ENCODE data around the gene HOOK2. TPM values are rescaled to one million over a fixed set of nuclear protein-coding genes. Genes with fewer than 3 reads are reported as not detected.
A peak's percentile ranks its signal among the peaks of the same experiment; 100 is the strongest.

Gene HOOK2
- total RNA-seq, 1 donor from 2014 or later, result 27.9 TPM

DNA sequence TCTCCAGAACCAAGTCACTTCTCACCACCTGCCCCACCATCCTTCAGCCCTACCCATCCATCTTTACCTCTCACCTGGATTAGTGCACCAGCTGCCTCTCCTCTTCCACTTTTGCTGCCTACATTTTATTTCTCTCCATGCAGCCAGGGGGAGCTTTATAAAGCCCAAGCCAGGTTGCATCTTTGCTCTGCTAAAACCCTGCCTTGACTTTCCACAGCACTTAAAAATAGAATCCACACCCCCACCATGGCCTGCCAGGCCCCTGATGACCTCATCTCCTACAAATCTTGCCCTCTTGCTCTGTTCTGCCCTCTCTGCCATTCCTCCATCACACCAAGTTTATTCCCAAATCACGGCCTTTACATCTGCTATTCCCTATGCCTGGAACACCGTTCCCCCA, 1.8 kb downstream of the HOOK2 start:
- no peak for DNase-seq (ENCODE audit: low read depth, low spot score)
- Mint-ChIP-seq H3K4me3 (peak overlapping the region; percentile 75), H3K9me3 (no peaks in the 10 kb centered on the region), H3K36me3 (ENCODE audit: low read depth) (no peaks in the 10 kb centered on the region), H3K27ac (ENCODE audit: unreplicated experiment) (no peak overlapping the region), H3K4me1 (peaks cover 26% of the 10 kb centered on the region), H3K27me3 (ENCODE audit: low read depth) (peaks cover 3% of the 10 kb centered on the region)
- TF ChIP-seq, protein P1, sequence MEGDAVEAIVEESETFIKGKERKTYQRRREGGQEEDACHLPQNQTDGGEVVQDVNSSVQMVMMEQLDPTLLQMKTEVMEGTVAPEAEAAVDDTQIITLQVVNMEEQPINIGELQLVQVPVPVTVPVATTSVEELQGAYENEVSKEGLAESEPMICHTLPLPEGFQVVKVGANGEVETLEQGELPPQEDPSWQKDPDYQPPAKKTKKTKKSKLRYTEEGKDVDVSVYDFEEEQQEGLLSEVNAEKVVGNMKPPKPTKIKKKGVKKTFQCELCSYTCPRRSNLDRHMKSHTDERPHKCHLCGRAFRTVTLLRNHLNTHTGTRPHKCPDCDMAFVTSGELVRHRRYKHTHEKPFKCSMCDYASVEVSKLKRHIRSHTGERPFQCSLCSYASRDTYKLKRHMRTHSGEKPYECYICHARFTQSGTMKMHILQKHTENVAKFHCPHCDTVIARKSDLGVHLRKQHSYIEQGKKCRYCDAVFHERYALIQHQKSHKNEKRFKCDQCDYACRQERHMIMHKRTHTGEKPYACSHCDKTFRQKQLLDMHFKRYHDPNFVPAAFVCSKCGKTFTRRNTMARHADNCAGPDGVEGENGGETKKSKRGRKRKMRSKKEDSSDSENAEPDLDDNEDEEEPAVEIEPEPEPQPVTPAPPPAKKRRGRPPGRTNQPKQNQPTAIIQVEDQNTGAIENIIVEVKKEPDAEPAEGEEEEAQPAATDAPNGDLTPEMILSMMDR (conservative IDR thresholded peaks at IDR 0.05), result no peak

DNA sequence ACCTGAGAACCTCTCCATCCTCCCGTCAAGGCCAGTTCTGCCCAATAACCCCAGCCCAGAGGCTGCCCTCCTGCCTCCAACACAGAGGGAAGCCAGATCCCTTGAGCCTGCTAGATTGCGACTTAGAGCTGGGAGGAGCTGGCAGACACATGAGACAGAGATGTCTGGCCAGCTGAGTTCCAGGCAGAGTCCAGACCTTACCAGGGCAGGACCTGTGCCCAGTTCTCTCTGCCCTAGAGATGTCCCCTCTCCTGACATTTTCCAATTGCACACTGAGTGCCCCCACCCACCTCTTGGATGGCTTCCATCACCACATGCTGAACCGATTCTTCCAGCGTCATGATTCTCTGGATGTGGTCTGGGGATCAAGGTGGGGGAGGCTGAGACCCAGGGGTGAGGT, 3.0 kb downstream of the HOOK2 start:
- H3K4me1 Mint-ChIP-seq, result peaks cover 16% of the 10 kb centered on the region

GRCh38 chr19:12770922-12771321, 4.4 kb downstream of the HOOK2 start:
- peaks cover 15% of the 10 kb centered on the region for H3K4me1 Mint-ChIP-seq
- H3K4me3 Mint-ChIP-seq, result no peak overlapping the region
- no peak overlapping the region for H3K27ac Mint-ChIP-seq (ENCODE audit: unreplicated experiment)
- no peaks in the 10 kb centered on the region for H3K9me3 Mint-ChIP-seq
- DNase-seq (ENCODE audit: low read depth, low spot score), result no peak
- no peaks in the 10 kb centered on the region for H3K27me3 Mint-ChIP-seq (ENCODE audit: low read depth)
- H3K36me3 Mint-ChIP-seq (ENCODE audit: low read depth), result no peaks in the 10 kb centered on the region
- TF ChIP-seq, protein P1 (conservative IDR thresholded peaks at IDR 0.05), result no peak

More for the DNA sequence above, 3.0 kb downstream of the HOOK2 start:
- Mint-ChIP-seq H3K9me3 (no peaks in the 10 kb centered on the region), H3K27ac (ENCODE audit: unreplicated experiment) (no peak overlapping the region), H3K36me3 (ENCODE audit: low read depth) (no peaks in the 10 kb centered on the region), H3K27me3 (ENCODE audit: low read depth) (no peaks in the 10 kb centered on the region), H3K4me3 (peak overlapping the region; percentile 38)
- no peak for DNase-seq (ENCODE audit: low read depth, low spot score)
- TF ChIP-seq, protein P1 (conservative IDR thresholded peaks at IDR 0.05), result no peak

- no peaks in the 10 kb centered on the region for H3K27me3 Mint-ChIP-seq (ENCODE audit: low read depth)
- H3K9me3 Mint-ChIP-seq, result no peaks in the 10 kb centered on the region
- peak; percentile 42 for DNase-seq (ENCODE audit: low read depth, low spot score)
- no peak overlapping the region for H3K27ac Mint-ChIP-seq (ENCODE audit: unreplicated experiment)
- H3K4me1 Mint-ChIP-seq, result peaks cover 14% of the 10 kb centered on the region
- TF ChIP-seq, protein P1 (conservative IDR thresholded peaks at IDR 0.05), result no peak
- H3K36me3 Mint-ChIP-seq (ENCODE audit: low read depth), result no peaks in the 10 kb centered on the region
- no peak overlapping the region for H3K4me3 Mint-ChIP-seq
These were observed 5.7 kb downstream of the HOOK2 start for GRCh38 chr19:12769689-12770088.

GRCh38 chr19:12767666-12768065, 7.7 kb downstream of the HOOK2 start:
- H3K9me3 Mint-ChIP-seq, result no peaks in the 10 kb centered on the region
- H3K4me1 Mint-ChIP-seq, result peaks cover 4% of the 10 kb centered on the region
- H3K36me3 Mint-ChIP-seq (ENCODE audit: low read depth), result no peaks in the 10 kb centered on the region
- no peak overlapping the region for H3K4me3 Mint-ChIP-seq
- no peak overlapping the region for H3K27ac Mint-ChIP-seq (ENCODE audit: unreplicated experiment)
- DNase-seq (ENCODE audit: low read depth, low spot score), result no peak
- H3K27me3 Mint-ChIP-seq (ENCODE audit: low read depth), result no peaks in the 10 kb centered on the region
- TF ChIP-seq, protein P1 (conservative IDR thresholded peaks at IDR 0.05), result no peak

GRCh38 chr19:12767150-12767549, 8.2 kb downstream of the HOOK2 start:
- no peaks in the 10 kb centered on the region for H3K36me3 Mint-ChIP-seq (ENCODE audit: low read depth)
- no peaks in the 10 kb centered on the region for H3K27me3 Mint-ChIP-seq (ENCODE audit: low read depth)
- H3K9me3 Mint-ChIP-seq, result no peaks in the 10 kb centered on the region
- DNase-seq (ENCODE audit: low read depth, low spot score), result no peak
- peaks cover 4% of the 10 kb centered on the region for H3K4me1 Mint-ChIP-seq
- H3K4me3 Mint-ChIP-seq, result no peak overlapping the region
- H3K27ac Mint-ChIP-seq (ENCODE audit: unreplicated experiment), result no peak overlapping the region
- TF ChIP-seq, protein P1 (conservative IDR thresholded peaks at IDR 0.05), result no peak

Measured in neural crest cell (in vitro differentiated cells).